HepG2 (cell line): ENCODE data around the gene MLH1. TPM values are rescaled to one million over a fixed set of nuclear protein-coding genes. Genes with fewer than 3 reads are reported as not detected.
A peak's percentile ranks its signal among the peaks of the same experiment; 100 is the strongest.

Experiments
- E2F5 ChIP-seq: sonication (generic); formaldehyde crosslinking; conservative IDR thresholded peaks from 2 replicates; pipeline ENCODE4 v1.4.0; 2020; ENCODE audit warnings: missing genetic modification reagents
- GMEB1 ChIP-seq: sonication (generic); formaldehyde crosslinking; IDR thresholded peaks from 2 replicates; pipeline ENCODE4 v1.5.1; 2020; ENCODE audit warnings: missing genetic modification reagents, mild to moderate bottlenecking, borderline replicate concordance
- MTA3 ChIP-seq: sonication (generic); formaldehyde crosslinking; IDR thresholded peaks from 2 replicates; pipeline ENCODE4 v1.4.0; 2020; ENCODE audit warnings: missing genetic modification reagents
- MYPOP ChIP-seq: sonication (generic); formaldehyde crosslinking; IDR thresholded peaks from 2 replicates; pipeline ENCODE4 v1.8.1; 2023; ENCODE audit warnings: mild to moderate bottlenecking, moderate library complexity, missing genetic modification reagents
- NAIF1 ChIP-seq: sonication (generic); formaldehyde crosslinking; IDR thresholded peaks from 2 replicates; pipeline ENCODE4 v1.5.0; 2020; ENCODE audit warnings: mild to moderate bottlenecking, missing genetic modification reagents, borderline replicate concordance
- NR1H2 ChIP-seq: sonication (generic); formaldehyde crosslinking; IDR thresholded peaks from 2 replicates; pipeline ENCODE4 v1.8.1; 2022; ENCODE audit warnings: low read depth, missing genetic modification reagents, borderline replicate concordance
- SIN3A ChIP-seq: IDR thresholded peaks from 2 replicates; pipeline ENCODE4 v1.6.1; 2011; ENCODE audit warnings: low read depth, mild to moderate bottlenecking, control low read depth, low read length, borderline replicate concordance
- THAP7 ChIP-seq: sonication (generic); formaldehyde crosslinking; IDR thresholded peaks from 2 replicates; pipeline ENCODE4 v1.8.1; 2023; ENCODE audit warnings: mild to moderate bottlenecking, missing genetic modification reagents
- THRA ChIP-seq: sonication (generic); formaldehyde crosslinking; IDR thresholded peaks from 2 replicates; pipeline ENCODE4 v1.4.0; 2020; ENCODE audit warnings: missing genetic modification reagents, borderline replicate concordance
- TOE1 ChIP-seq: sonication (generic); formaldehyde crosslinking; IDR thresholded peaks from 2 replicates; pipeline ENCODE4 v1.4.0; 2020; ENCODE audit warnings: mild to moderate bottlenecking, missing genetic modification reagents
- ZBTB4 ChIP-seq: sonication (generic); formaldehyde crosslinking; IDR thresholded peaks from 2 replicates; pipeline ENCODE4 v1.4.0; 2020; ENCODE audit warnings: missing genetic modification reagents, mild to moderate bottlenecking, borderline replicate concordance
- ZBTB43 ChIP-seq: sonication (generic); formaldehyde crosslinking; conservative IDR thresholded peaks from 2 replicates; pipeline ENCODE4 v1.4.0; 2020; ENCODE audit warnings: missing genetic modification reagents
- ZNF773 ChIP-seq: sonication (generic); formaldehyde crosslinking; IDR thresholded peaks from 2 replicates; pipeline ENCODE4 v1.4.0; 2020; ENCODE audit warnings: missing genetic modification reagents, borderline replicate concordance
- polyA plus RNA-seq, 8 experiments: library from polyadenylated mRNA; depleted of rRNA in 3 of 8; stranded (reverse) in 7 of 8; unstranded in 1 of 8; fragments of >200 nt; fragmentation: Illumina TruSeq in 4 of 8; extraction: Trizol in 4 of 8; gene quantifications; 2 replicates each; pipeline versions ENCODE4 v1.2.1 to v1.2.3, GENCODE V29; 2011 to 2016; ENCODE audit warnings: low read depth in 4 of 8, missing spikeins in 1 of 8, mixed read lengths in 1 of 8; ENCODE audit not compliant: insufficient read depth in 1 of 8
- total RNA-seq, 5 experiments: library from RNA; depleted of rRNA; stranded (reverse); fragments of >200 nt; fragmentation: Illumina TruSeq; extraction: Trizol; gene quantifications; 2 replicates each; pipeline ENCODE4 v1.2.3, GENCODE V29; 2016; ENCODE audit warnings: low read depth in 1 of 5

The MLH1 gene
- total and polyA plus RNA-seq, 2 of the 13 experiments (the other 11 are each of a cell fraction or from before 2014, with no cell fraction given), result 29.5 to 70.8 TPM

- TF ChIP-seq ZBTB43 (CRISPR knock-in tag) (no peak; the same call in 1 of the 2 replicates), SIN3A (peak; percentile 89), THRA (CRISPR knock-in tag) (no peak), NAIF1 (CRISPR knock-in tag) (0 out of 2 replicates have a peak, but pooled peaks have one; percentile 48), NR1H2 (CRISPR knock-in tag) (no peak), E2F5 (CRISPR knock-in tag) (peak; percentile 34; the same call in 1 of the 2 replicates), ZBTB4 (no peak), MTA3 (CRISPR knock-in tag) (no peak), GMEB1 (CRISPR knock-in tag) (peak; percentile 82), ZNF773 (CRISPR knock-in tag) (no peak), TOE1 (CRISPR knock-in tag) (no peak), THAP7 (CRISPR knock-in tag) (peak; percentile 49; the same call in 1 of the 2 replicates), MYPOP (CRISPR knock-in tag) (no peak; the same call in none of the 2 replicates)
Observed at GRCh38 chr3:36993326-36994283, at the start of gene MLH1 (continued).
